VCaP (cell line): ENCODE measurements around the gene MGAT4A.

ENCODE experiments used
- H3K27ac ChIP-seq: fragments of 450-650 bp; 2 replicates; pipeline ENCODE4 v1.5.1; 2017
- TF ChIP-seq, protein P1 (sequence below): fragments of 450-650 bp; conservative IDR thresholded peaks from 2 replicates; pipeline ENCODE4 v1.5.1; 2017; ENCODE audit warnings: mild to moderate bottlenecking, moderate library complexity

MGAT4A gene

DNA sequence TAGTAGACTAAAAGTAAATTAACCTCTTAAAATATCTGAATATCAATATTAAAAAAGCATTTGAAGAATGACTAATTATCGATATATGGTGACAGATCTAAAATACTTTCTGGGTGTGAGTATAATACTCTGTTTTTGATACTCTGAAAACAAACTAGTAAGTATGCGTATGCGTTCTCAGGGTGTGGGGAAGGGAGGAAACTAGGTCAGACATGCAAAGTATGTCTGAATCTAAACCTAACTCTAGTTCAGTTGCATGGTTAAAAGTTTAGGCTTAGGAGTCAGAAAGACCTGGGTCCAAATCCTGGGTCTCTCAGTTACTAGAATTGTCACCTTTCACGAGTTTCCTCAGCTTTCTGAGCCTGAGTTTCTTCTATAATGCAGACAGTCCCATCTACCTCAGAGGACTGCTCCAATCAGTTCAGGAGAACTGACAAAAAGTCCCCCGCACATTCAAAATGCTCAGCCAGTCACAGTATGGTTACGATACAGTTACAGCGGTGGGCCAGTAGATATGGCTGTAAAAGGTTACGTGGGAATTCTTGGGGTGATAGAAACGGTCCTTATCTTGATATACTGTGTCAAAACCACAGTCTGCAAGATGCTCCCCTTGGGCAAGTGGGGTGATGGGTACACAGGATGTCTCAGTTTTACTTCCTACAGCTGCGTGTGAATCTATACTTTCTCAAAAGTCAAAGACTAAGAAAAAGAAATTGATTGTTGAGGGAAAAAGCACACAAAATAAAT, 93.4 kb downstream of the MGAT4A start:
- no peak overlapping the region for H3K27ac ChIP-seq
- TF ChIP-seq, protein P1, sequence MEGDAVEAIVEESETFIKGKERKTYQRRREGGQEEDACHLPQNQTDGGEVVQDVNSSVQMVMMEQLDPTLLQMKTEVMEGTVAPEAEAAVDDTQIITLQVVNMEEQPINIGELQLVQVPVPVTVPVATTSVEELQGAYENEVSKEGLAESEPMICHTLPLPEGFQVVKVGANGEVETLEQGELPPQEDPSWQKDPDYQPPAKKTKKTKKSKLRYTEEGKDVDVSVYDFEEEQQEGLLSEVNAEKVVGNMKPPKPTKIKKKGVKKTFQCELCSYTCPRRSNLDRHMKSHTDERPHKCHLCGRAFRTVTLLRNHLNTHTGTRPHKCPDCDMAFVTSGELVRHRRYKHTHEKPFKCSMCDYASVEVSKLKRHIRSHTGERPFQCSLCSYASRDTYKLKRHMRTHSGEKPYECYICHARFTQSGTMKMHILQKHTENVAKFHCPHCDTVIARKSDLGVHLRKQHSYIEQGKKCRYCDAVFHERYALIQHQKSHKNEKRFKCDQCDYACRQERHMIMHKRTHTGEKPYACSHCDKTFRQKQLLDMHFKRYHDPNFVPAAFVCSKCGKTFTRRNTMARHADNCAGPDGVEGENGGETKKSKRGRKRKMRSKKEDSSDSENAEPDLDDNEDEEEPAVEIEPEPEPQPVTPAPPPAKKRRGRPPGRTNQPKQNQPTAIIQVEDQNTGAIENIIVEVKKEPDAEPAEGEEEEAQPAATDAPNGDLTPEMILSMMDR, result no peak

DNA sequence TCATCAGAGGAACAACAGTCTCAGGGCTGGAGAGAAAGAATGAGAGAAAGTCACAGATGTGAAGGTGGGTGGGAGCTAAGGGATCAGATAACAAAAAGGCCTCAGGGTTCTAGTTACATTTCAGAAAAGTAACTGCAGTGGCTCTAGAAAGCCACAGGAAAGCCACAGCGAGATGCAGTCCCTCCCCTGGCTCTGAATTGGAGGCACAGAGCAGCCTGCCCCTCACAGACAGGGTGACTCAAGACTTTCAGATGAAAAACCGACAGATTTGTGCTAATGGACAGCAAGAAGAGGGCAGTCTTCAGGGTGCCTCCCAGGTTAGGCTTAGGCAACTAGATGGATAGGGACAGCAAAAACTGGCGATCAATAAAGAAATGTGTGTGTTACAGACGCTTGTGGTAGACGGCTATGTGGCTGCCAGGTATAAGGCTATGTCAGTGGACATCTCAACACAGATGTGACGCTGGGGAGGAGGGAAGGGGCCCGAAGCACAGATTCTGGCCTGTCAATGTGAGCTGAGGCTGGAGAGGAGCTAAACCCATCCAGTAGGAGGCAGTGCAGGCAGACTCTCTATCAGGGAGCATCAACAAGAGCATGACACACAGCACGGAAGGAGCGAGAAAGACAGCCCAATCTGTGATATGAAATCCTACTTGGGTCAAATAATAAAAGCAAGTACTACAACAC, 96.4 kb downstream of the MGAT4A start:
- no peak overlapping the region for H3K27ac ChIP-seq
- TF ChIP-seq, protein P1, result no peak

DNA sequence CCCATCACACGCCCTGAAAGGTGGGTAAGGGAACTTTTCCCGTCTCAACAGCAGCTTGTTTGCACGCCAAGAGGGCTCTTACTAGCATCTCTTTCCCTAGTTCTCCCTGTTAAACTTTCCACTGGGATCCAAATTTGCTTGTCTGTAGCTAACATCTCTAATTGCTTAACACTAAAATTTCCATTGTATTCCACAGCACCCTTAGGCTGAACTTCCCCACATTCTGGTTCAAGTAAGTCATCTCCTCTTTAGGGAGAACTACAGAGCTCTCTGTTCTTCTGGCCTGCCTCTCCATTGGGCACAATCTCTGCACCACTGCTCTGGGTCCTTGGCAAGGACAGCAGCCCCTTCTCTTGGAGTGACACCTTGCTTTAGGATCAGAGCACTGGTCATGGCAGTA, 98.6 kb downstream of the MGAT4A start:
- TF ChIP-seq, protein P1, result no peak
- H3K27ac ChIP-seq, result no peak overlapping the region

DNA sequence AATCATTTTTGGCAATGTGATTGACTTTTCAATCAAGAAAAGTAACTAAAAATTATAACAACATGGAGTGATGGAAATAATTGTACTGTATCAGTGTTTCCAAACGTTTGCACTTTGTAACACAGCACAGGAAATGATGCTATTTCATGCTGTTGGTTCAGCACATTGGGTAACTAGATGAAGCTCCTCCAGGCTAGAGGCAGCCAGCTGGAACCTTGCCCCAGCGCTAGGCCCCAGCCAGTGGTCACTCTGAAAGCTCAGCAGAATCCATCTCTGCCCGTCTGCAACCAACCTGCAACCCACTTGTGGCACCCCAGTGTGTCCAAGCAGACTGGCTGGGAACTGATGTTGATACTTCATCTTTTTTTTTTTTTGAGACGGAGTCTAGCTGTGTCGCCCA, 107.3 kb downstream of the MGAT4A start:
- TF ChIP-seq, protein P1, result no peak
- H3K27ac ChIP-seq, result no peak overlapping the region

DNA sequence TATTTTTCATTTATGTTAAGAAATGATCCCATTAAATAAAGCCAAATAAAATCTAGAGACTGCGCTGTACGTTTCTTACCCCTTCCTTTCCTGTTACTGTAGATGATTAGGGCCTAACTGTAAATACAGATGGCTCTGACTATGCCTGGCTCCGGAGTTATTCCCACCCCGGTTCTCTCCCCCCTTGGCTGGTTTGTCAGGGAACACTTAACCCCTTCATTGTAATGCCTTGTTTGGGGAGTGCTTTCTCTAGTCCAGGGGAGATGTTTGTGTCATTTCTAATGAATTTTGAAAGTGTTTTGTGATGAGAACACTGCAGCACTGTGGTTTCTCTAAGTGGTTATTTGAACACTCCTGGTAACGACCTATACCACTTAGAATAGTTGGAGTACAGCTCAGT, 113.8 kb downstream of the MGAT4A start:
- TF ChIP-seq, protein P1, result no peak
- H3K27ac ChIP-seq, result no peak overlapping the region

DNA sequence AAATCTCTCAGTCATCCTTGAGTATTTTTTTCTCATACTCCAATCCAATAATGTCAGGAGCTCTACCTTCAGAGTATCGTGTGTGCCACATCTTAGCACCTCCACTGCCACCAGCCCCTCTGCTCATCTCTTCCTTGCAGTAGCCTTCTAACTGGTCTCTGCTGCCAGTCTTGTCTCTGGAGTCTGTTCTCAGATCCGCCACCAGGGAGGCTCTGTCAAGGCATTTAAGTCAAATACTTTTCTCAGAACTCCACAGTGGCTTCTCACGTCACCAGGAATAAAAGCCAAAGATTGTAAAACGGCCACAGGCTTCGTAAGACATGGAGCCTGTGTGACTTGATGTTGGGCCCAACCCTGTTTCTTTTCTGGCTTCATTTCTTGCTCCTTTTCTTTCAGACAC, 115.5 kb downstream of the MGAT4A start:
- TF ChIP-seq, protein P1, result 0 out of 2 replicates have a peak, but pooled peaks have one; percentile 10
- H3K27ac ChIP-seq, result no peak overlapping the region

DNA sequence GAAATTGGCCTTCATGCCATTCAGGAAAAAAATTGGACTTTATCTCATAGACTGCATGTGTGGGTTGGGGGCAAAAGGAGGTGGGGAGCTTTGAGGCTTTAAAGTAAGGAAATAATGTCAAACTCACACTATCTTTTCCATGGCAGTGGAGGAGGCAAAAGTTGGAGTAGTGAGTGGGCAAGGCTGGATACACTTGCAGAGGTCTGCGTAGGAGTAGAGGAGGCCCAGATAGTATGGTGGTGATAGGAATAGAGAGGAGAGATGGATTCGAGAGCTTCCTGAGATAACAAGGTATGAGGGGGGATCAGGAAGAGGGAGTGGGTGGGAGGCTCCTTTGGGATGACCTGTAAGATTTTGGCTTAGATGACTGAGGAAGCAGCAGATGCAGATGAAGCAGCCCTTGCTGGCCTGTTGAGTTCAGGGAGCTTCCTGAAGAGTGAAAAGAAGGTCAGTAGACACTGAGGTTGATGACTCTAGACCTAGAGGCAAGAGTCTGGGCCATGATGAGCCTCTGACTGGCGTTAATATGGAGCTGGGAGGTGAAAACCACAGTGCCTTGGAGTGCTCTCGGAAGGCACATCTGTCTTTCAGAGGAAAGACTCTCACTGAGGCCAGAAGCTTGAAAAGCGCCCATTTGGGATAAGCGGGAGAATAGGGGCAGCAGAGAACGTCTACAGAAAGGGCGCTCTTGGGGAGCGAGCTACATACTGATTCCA, 116.8 kb downstream of the MGAT4A start:
- H3K27ac ChIP-seq, result no peak overlapping the region
- TF ChIP-seq, protein P1, result no peak
